ENCODE measurements around the gene PACRG. TPM values are rescaled to one million over a fixed set of nuclear protein-coding genes. Genes with fewer than 3 reads are reported as not detected.

Gene PACRG
- polyA plus RNA-seq, 1 donor (not counting 4 experiments of a cell fraction or from before 2014, with no cell fraction given): 0.31 TPM

DNA sequence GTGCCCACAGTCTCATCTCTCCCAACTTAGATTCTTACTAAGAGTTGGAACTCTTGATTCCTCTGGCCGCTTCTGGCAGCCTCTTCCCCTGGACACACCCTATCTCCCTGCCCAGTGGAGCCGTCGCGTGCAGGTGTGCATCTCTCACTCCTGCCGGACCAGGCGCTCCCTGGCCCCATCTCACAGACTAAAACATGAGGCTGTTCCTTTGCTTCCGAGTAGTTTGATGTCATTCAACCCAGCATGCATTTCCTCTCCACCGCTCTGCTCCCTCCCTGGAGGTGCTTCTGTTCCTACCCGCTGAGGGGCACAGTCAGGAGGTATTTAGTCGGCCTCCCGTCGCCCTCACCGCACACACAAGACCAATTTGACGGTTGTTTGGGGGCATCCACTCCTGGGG lies 458.8 kb downstream of the PACRG start:
- H3K4me1 ChIP-seq (ENCODE audit: control insufficient read depth, extremely low read depth, insufficient read depth, low read length): no peaks in the 10 kb centered on the region
- TF ChIP-seq, protein P1, sequence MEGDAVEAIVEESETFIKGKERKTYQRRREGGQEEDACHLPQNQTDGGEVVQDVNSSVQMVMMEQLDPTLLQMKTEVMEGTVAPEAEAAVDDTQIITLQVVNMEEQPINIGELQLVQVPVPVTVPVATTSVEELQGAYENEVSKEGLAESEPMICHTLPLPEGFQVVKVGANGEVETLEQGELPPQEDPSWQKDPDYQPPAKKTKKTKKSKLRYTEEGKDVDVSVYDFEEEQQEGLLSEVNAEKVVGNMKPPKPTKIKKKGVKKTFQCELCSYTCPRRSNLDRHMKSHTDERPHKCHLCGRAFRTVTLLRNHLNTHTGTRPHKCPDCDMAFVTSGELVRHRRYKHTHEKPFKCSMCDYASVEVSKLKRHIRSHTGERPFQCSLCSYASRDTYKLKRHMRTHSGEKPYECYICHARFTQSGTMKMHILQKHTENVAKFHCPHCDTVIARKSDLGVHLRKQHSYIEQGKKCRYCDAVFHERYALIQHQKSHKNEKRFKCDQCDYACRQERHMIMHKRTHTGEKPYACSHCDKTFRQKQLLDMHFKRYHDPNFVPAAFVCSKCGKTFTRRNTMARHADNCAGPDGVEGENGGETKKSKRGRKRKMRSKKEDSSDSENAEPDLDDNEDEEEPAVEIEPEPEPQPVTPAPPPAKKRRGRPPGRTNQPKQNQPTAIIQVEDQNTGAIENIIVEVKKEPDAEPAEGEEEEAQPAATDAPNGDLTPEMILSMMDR (optimal IDR thresholded peaks at IDR 0.05 in 1 of 3, IDR thresholded peaks at IDR 0.05 in 1 of 3, conservative IDR thresholded peaks at IDR 0.05 in 1 of 3; ENCODE audit: extremely low read depth in 1 of 3, insufficient read depth in 2 of 3, low read length in 3 of 3): no peak
- no peak for TF ChIP-seq EZH2 (IDR thresholded peaks at IDR 0.05; ENCODE audit: low read length)
- FAIRE-seq (no peak), DNase-seq (ENCODE audit: low read depth, low spot score) (no peak)
- no peak overlapping the region for H3K9ac ChIP-seq (ENCODE audit: control insufficient read depth, extremely low read depth, insufficient read depth, low read length)
- dilution Hi-C loops (cut with MboI; ENCODE audit: extremely low pct_ligation_motif_present, low sequenced_read_pairs): no loop called here
- H3K4me3 ChIP-seq (ENCODE audit: control insufficient read depth in 2 of 3, extremely low read depth in 1 of 3, insufficient read depth in 2 of 3, low read depth in 1 of 3, low read length in 3 of 3): no peak overlapping the region
- no peak overlapping the region for H3K27ac ChIP-seq (ENCODE audit: control insufficient read depth, insufficient read depth, low read length)
- no peaks in the 10 kb centered on the region for H3K9me3 ChIP-seq (ENCODE audit: control insufficient read depth, low read depth, low read length)
- peaks cover 3% of the 10 kb centered on the region for H3K27me3 ChIP-seq (ENCODE audit: control insufficient read depth, extremely low read depth, insufficient read depth, low read length)
- no peaks in the 10 kb centered on the region for H4K20me1 ChIP-seq (ENCODE audit: control insufficient read depth, extremely low read depth, insufficient read depth, low read length)
- no peak overlapping the region for H2AFZ ChIP-seq (ENCODE audit: control insufficient read depth, low read length)
- H3K4me2 ChIP-seq (ENCODE audit: control insufficient read depth, extremely low read depth, insufficient read depth, low read depth, low read length): no peak overlapping the region
- H3K79me2 ChIP-seq (ENCODE audit: control insufficient read depth, insufficient read depth, low read length): no peaks in the 10 kb centered on the region
- no peaks in the 10 kb centered on the region for H3K9me1 ChIP-seq (ENCODE audit: control insufficient read depth, extremely low read depth, insufficient read depth, low read length)
- no peaks in the 10 kb centered on the region for H3K36me3 ChIP-seq (ENCODE audit: control insufficient read depth in 2 of 2, extremely low read depth in 1 of 2, insufficient read depth in 2 of 2, low read length in 2 of 2)

DNA sequence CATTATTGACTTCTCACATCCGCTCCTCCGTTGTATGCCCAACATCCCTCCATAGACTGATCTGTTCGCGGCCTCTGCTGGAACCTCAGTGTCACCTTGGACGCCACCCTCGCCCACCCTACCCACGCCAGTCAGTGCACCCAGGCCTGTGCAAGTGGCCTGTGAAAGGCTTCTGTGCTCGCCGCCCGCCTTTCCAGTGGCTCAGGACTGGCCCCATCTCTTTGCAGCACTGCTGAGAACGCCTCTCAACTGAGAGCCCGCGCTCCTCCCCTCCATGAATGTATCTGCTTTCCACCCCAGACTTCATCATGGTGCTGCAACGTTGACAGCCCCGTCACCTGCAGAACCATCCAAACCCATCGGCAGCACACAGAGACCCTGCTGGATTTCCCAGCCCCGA lies 459.4 kb downstream of the PACRG start:
- H3K36me3 ChIP-seq (ENCODE audit: control insufficient read depth in 2 of 2, extremely low read depth in 1 of 2, insufficient read depth in 2 of 2, low read length in 2 of 2): no peaks in the 10 kb centered on the region
- H3K9me3 ChIP-seq (ENCODE audit: control insufficient read depth, low read depth, low read length): no peaks in the 10 kb centered on the region
- dilution Hi-C loops (cut with MboI; ENCODE audit: extremely low pct_ligation_motif_present, low sequenced_read_pairs): no loop called here
- H3K9me1 ChIP-seq (ENCODE audit: control insufficient read depth, extremely low read depth, insufficient read depth, low read length): no peaks in the 10 kb centered on the region
- peaks cover 3% of the 10 kb centered on the region for H3K27me3 ChIP-seq (ENCODE audit: control insufficient read depth, extremely low read depth, insufficient read depth, low read length)
- H3K79me2 ChIP-seq (ENCODE audit: control insufficient read depth, insufficient read depth, low read length): no peaks in the 10 kb centered on the region
- no peak for TF ChIP-seq EZH2 (IDR thresholded peaks at IDR 0.05; ENCODE audit: low read length)
- no peaks in the 10 kb centered on the region for H3K4me1 ChIP-seq (ENCODE audit: control insufficient read depth, extremely low read depth, insufficient read depth, low read length)
- no peak overlapping the region for H3K4me3 ChIP-seq (ENCODE audit: control insufficient read depth in 2 of 3, extremely low read depth in 1 of 3, insufficient read depth in 2 of 3, low read depth in 1 of 3, low read length in 3 of 3)
- no peaks in the 10 kb centered on the region for H4K20me1 ChIP-seq (ENCODE audit: control insufficient read depth, extremely low read depth, insufficient read depth, low read length)
- H2AFZ ChIP-seq (ENCODE audit: control insufficient read depth, low read length): no peak overlapping the region
- FAIRE-seq (no peak), DNase-seq (ENCODE audit: low read depth, low spot score) (no peak)
- H3K27ac ChIP-seq (ENCODE audit: control insufficient read depth, insufficient read depth, low read length): no peak overlapping the region
- no peak overlapping the region for H3K9ac ChIP-seq (ENCODE audit: control insufficient read depth, extremely low read depth, insufficient read depth, low read length)
- no peak overlapping the region for H3K4me2 ChIP-seq (ENCODE audit: control insufficient read depth, extremely low read depth, insufficient read depth, low read depth, low read length)

DNA sequence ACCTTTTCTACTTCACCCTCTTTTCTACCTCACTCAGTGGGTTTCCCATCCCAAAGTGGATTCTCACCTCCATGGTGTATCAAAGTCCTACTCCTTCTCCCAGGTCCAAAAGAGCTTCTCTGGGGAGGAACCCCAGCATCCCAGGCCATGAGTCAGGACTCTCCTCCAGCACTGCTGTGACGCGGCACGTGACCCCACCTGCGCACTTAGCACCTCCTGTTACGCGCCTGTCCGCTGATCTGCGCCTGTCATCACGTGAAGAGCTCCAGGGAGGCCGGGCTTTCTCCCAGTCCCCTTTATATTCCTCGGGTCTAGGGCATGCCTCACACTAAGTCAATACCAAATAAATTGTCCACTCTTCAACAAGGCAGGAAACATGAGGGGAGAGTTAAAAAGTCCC lies 459.8 kb downstream of the PACRG start:
- dilution Hi-C loops (cut with MboI; ENCODE audit: extremely low pct_ligation_motif_present, low sequenced_read_pairs): no loop called here
- Histone ChIP-seq H4K20me1 (ENCODE audit: control insufficient read depth, extremely low read depth, insufficient read depth, low read length) (no peaks in the 10 kb centered on the region), H3K4me2 (ENCODE audit: control insufficient read depth, extremely low read depth, insufficient read depth, low read depth, low read length) (no peak overlapping the region), H3K9me1 (ENCODE audit: control insufficient read depth, extremely low read depth, insufficient read depth, low read length) (no peaks in the 10 kb centered on the region), H3K9ac (ENCODE audit: control insufficient read depth, extremely low read depth, insufficient read depth, low read length) (no peak overlapping the region), H2AFZ (ENCODE audit: control insufficient read depth, low read length) (no peak overlapping the region), H3K9me3 (ENCODE audit: control insufficient read depth, low read depth, low read length) (no peaks in the 10 kb centered on the region), H3K36me3 (ENCODE audit: control insufficient read depth in 2 of 2, extremely low read depth in 1 of 2, insufficient read depth in 2 of 2, low read length in 2 of 2) (no peaks in the 10 kb centered on the region), H3K4me3 (ENCODE audit: control insufficient read depth in 2 of 3, extremely low read depth in 1 of 3, insufficient read depth in 2 of 3, low read depth in 1 of 3, low read length in 3 of 3) (no peak overlapping the region), H3K27me3 (ENCODE audit: control insufficient read depth, extremely low read depth, insufficient read depth, low read length) (peaks cover 3% of the 10 kb centered on the region), H3K79me2 (ENCODE audit: control insufficient read depth, insufficient read depth, low read length) (no peaks in the 10 kb centered on the region), H3K4me1 (ENCODE audit: control insufficient read depth, extremely low read depth, insufficient read depth, low read length) (no peaks in the 10 kb centered on the region), H3K27ac (ENCODE audit: control insufficient read depth, insufficient read depth, low read length) (no peak overlapping the region)
- FAIRE-seq (no peak), DNase-seq (ENCODE audit: low read depth, low spot score) (no peak)
- TF ChIP-seq EZH2 (IDR thresholded peaks at IDR 0.05; ENCODE audit: low read length): no peak
- TF ChIP-seq, protein P1 (optimal IDR thresholded peaks at IDR 0.05 in 1 of 3, IDR thresholded peaks at IDR 0.05 in 1 of 3, conservative IDR thresholded peaks at IDR 0.05 in 1 of 3; ENCODE audit: extremely low read depth in 1 of 3, insufficient read depth in 2 of 3, low read length in 3 of 3): no peak
